ENCODE results near the gene TAS2R46.
A peak's percentile ranks its signal among the peaks of the same experiment; 100 is the strongest.

Gene TAS2R46

DNA sequence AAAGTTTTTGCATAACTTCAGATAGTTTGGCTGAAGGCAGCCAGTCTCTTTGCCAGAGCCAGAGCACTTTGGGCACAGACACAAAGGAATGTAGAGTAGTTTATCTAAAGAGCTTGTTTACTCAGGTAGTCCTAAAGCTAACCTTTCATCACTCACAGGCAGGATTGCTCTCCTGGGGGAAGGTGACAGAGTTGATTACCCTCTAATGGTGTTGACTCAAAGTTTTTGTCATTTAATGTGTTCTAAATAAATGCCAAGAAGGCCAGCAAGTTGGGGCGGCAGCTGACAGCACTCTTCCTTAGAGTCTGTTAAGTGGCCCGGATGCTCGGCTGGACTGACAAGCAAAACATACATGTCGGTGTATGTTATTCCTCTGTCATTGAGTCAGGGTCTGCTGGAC is 9.3 kb upstream of the TAS2R46 start:
- Mint-ChIP-seq H3K4me3 (no peak overlapping the region), H3K9me3 (no peaks in the 10 kb centered on the region), H3K27ac (peak overlapping the region; percentile 87), H3K36me3 (ENCODE audit: low read depth) (peaks cover 48% of the 10 kb centered on the region), H3K27me3 (ENCODE audit: low read depth, poor library complexity) (no peaks in the 10 kb centered on the region), H3K4me1 (peaks cover 22% of the 10 kb centered on the region)
- DNase-seq: no peak
- TF ChIP-seq, protein P1, sequence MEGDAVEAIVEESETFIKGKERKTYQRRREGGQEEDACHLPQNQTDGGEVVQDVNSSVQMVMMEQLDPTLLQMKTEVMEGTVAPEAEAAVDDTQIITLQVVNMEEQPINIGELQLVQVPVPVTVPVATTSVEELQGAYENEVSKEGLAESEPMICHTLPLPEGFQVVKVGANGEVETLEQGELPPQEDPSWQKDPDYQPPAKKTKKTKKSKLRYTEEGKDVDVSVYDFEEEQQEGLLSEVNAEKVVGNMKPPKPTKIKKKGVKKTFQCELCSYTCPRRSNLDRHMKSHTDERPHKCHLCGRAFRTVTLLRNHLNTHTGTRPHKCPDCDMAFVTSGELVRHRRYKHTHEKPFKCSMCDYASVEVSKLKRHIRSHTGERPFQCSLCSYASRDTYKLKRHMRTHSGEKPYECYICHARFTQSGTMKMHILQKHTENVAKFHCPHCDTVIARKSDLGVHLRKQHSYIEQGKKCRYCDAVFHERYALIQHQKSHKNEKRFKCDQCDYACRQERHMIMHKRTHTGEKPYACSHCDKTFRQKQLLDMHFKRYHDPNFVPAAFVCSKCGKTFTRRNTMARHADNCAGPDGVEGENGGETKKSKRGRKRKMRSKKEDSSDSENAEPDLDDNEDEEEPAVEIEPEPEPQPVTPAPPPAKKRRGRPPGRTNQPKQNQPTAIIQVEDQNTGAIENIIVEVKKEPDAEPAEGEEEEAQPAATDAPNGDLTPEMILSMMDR (IDR thresholded peaks at IDR 0.05): no peak

DNA sequence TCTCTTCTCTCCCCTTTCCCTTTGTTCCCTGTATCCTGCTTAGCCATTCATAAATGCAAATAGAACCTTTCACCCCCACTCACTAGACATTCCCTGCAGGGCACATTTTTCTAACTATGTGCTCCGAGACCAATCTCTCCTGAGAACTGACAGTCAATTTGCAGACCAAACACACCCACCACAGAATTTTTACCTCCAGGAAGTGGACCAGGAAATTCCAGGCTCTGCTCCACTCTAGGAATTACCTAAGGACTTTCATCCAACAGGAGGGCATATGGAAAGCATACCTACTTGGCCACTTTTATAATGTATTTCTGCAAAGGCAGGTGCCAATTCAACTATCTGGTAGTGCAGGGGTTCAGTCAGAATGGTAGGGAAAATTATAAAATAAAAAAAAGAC is 8.9 kb upstream of the TAS2R46 start:
- peak overlapping the region; percentile 87 for H3K27ac Mint-ChIP-seq

DNA sequence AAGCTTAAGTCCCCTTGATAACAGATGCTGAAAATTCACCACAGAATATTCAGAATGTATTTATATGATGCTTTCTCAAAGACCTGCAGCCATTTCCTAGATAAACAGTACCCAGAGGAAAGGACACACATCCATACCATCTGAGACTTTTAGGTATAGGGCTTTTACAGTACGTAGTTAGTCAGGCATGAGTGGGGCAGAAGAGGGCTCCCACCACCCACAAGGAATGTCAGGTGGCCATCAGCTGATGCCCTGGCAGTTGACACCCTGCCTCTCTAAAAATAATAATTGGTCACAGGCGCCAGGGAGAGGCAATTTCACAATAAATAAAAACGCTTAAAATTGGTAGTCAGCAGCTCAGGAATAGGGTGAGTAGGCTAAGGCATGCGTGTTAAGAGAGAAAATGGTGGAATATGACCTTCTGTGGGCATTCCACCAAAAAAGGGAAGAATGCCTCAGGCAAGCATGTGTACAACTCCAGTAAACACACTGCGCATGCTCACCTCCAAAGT is 7.8 kb upstream of the TAS2R46 start:
- DNase-seq: no peak
- H3K4me3 Mint-ChIP-seq: no peak overlapping the region
- peaks cover 63% of the 10 kb centered on the region for H3K36me3 Mint-ChIP-seq (ENCODE audit: low read depth)
- H3K4me1 Mint-ChIP-seq: peaks cover 22% of the 10 kb centered on the region
- TF ChIP-seq, protein P1 (IDR thresholded peaks at IDR 0.05): no peak
- no peaks in the 10 kb centered on the region for H3K27me3 Mint-ChIP-seq (ENCODE audit: low read depth, poor library complexity)
- no peak overlapping the region for H3K27ac Mint-ChIP-seq
- peaks cover 11% of the 10 kb centered on the region for H3K9me3 Mint-ChIP-seq

More for the DNA sequence above, 8.9 kb upstream of the TAS2R46 start:
- no peak for DNase-seq
- H3K9me3 Mint-ChIP-seq: peaks cover 2% of the 10 kb centered on the region
- H3K27me3 Mint-ChIP-seq (ENCODE audit: low read depth, poor library complexity): no peaks in the 10 kb centered on the region
- no peak overlapping the region for H3K4me3 Mint-ChIP-seq
- H3K36me3 Mint-ChIP-seq (ENCODE audit: low read depth): peaks cover 52% of the 10 kb centered on the region
- TF ChIP-seq, protein P1 (IDR thresholded peaks at IDR 0.05): no peak
- H3K4me1 Mint-ChIP-seq: peaks cover 22% of the 10 kb centered on the region

DNA sequence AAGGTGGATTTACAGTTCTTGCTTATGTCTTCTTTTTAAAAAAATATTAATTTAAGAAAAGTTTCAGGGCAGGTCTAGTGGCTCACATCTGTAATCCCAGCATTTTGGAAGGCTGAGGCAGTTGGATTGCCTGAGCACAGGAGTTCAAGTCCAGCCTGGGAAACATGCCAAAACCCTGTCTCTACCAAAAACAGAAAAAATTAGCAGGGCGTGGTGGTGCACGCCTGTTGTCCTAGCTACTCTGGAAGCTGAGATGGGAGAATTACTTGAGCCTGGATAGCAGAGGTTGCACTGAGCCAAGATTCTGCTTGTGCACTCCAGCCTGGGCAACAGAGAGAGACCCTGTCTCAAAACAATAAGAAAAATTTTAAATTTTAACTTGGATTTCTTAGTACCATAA is 5.4 kb upstream of the TAS2R46 start:
- H3K9me3 Mint-ChIP-seq: peaks cover 11% of the 10 kb centered on the region
- TF ChIP-seq, protein P1 (IDR thresholded peaks at IDR 0.05): no peak
- H3K4me1 Mint-ChIP-seq: peaks cover 17% of the 10 kb centered on the region
- no peaks in the 10 kb centered on the region for H3K27me3 Mint-ChIP-seq (ENCODE audit: low read depth, poor library complexity)
- no peak overlapping the region for H3K27ac Mint-ChIP-seq
- H3K4me3 Mint-ChIP-seq: no peak overlapping the region
- peaks cover 60% of the 10 kb centered on the region for H3K36me3 Mint-ChIP-seq (ENCODE audit: low read depth)
- no peak for DNase-seq

DNA sequence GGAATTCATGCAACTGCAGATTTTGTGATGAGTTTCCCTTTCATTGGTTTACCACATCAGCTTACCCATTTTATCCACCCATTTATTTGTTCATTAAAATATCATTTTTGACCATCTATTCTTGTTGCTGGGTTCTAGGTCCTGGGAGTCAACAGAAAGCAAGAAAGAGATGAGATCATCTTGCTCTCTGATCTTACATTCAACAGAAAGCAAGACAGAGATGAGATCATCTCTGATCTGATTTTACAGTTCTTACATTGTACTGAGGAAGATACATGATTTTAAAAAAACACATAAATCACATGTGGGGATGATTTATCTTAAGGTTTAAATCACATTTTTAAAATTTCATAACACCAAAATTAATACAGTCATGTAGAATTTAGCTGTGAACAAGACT is 2.3 kb downstream of the TAS2R46 start:
- H3K27ac Mint-ChIP-seq: no peak overlapping the region
- no peak overlapping the region for H3K4me3 Mint-ChIP-seq
- peaks cover 3% of the 10 kb centered on the region for H3K27me3 Mint-ChIP-seq (ENCODE audit: low read depth, poor library complexity)
- peaks cover 4% of the 10 kb centered on the region for H3K9me3 Mint-ChIP-seq
- TF ChIP-seq, protein P1 (IDR thresholded peaks at IDR 0.05): no peak
- DNase-seq: no peak
- no peaks in the 10 kb centered on the region for H3K4me1 Mint-ChIP-seq
- H3K36me3 Mint-ChIP-seq (ENCODE audit: low read depth): peaks cover 30% of the 10 kb centered on the region

DNA sequence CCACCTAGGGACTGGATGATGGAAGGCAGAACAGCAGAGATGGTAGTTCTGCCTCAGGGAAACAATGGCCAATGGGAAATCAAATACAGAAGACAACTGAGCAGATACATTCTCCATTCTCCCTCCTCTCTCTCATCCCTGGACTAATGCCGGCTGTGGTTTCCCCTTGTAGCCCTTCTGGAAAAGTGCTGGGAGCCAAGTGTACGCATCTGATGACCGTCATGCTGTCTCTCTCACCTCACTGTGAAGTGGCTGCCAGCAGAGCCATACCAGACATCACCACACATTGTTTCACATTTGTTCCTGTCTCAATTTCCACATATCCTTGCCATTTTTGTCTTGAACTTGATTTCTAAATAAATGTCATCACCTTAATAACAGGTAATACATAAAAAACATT is 3.1 kb downstream of the TAS2R46 start:
- TF ChIP-seq, protein P1 (IDR thresholded peaks at IDR 0.05): no peak
- Mint-ChIP-seq H3K36me3 (ENCODE audit: low read depth) (peaks cover 27% of the 10 kb centered on the region), H3K4me1 (no peaks in the 10 kb centered on the region), H3K27me3 (ENCODE audit: low read depth, poor library complexity) (peaks cover 3% of the 10 kb centered on the region), H3K27ac (no peak overlapping the region), H3K4me3 (no peak overlapping the region), H3K9me3 (peaks cover 4% of the 10 kb centered on the region)
- no peak for DNase-seq
